ENCODE data around the gene KDM3A.

DNA sequence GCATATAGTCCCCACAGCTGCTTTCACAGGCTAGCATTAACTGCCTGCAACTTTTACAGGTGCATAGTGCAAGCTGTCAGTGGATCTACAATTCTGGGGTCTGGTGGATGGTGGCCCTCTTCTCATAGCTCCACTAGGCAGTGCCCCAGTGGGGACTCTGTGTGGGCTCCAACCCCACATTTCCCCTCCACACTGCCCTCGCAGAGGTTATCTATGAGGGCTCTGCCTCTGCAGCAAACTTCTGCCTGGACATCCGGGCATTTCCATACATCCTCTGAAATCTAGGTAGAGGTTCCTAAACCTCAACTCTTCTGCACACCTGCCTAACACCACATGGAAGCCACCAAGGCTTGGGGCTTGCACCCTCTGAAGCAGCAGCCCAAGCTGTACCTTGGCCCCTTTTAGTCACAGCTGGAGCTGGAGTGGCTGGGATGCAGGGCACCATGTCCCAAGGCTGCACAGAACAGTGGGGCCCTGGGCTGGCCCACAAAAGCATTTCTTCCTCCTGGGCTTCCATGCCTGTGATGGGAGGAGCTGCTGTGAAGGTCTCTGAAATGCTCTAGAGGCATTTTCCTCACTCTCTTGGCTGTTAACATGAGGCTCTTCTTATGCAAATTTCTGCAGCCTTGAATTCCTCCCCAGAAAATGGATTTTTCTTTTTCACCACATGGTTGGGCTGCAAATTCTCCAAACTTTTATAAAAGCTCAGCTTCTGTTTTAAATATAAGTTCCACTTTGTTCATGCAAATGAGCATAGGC, 59.3 kb downstream of the KDM3A start:
- no peak for TF ChIP-seq POLR2A (IDR thresholded peaks at IDR 0.05; ENCODE audit: low read length)
- no peak for TF ChIP-seq GATA1 (IDR thresholded peaks at IDR 0.05; ENCODE audit: low read depth, low read length)
